CD14-positive monocyte (primary cell): ENCODE data around the gene U2SURP. TPM values are rescaled to one million over a fixed set of nuclear protein-coding genes. Genes with fewer than 3 reads are reported as not detected.

Source experiments
- DNase-seq, 3 donors: peaks; one replicate each; pipeline ENCODE4 v3.0.0-alpha.2; 2011 to 2022
- H2AFZ ChIP-seq: 2 replicates; pipeline ENCODE4 v1.6.0; 2012; ENCODE audit warnings: mild to moderate bottlenecking, low read depth, low read length, inconsistent platforms; ENCODE audit not compliant: insufficient read depth, poor library complexity, severe bottlenecking
- H3K27ac ChIP-seq, 2 donors: 1 replicate in 1 of 2; 2 replicates in 1 of 2; pipeline ENCODE4 v1.5.1; 2012 to 2013; ENCODE audit warnings: low read length in 2 of 2, control low read depth in 1 of 2, inconsistent platforms in 1 of 2, low read depth in 1 of 2, mild to moderate bottlenecking in 1 of 2
- H3K27me3 ChIP-seq, 2 donors: one replicate each; pipeline versions ENCODE4 v1.6.0 to v1.6.1; 2011 to 2013; ENCODE audit warnings: low read length in 2 of 2; ENCODE audit not compliant: control insufficient read depth in 2 of 2, insufficient read depth in 2 of 2
- H3K36me3 ChIP-seq, 2 donors: replicated peaks in 1 of 2; 1 replicate in 1 of 2; 2 replicates in 1 of 2; pipeline versions ENCODE4 v1.5.1 to v1.6.1; 2012 to 2013; ENCODE audit warnings: low read length in 2 of 2, control low read depth in 1 of 2, inconsistent platforms in 1 of 2, mild to moderate bottlenecking in 1 of 2; ENCODE audit not compliant: insufficient read depth in 2 of 2, control insufficient read depth in 1 of 2
- H3K4me1 ChIP-seq, 2 donors: 1 replicate in 1 of 2; 2 replicates in 1 of 2; pipeline versions ENCODE4 v1.5.1 to v1.6.1; 2012 to 2013; ENCODE audit warnings: low read length in 2 of 2, control low read depth in 1 of 2, inconsistent platforms in 1 of 2, mild to moderate bottlenecking in 1 of 2, moderate library complexity in 1 of 2; ENCODE audit not compliant: insufficient read depth in 2 of 2, control insufficient read depth in 1 of 2
- H3K4me2 ChIP-seq: replicated peaks from 2 replicates; pipeline ENCODE3; 2012; ENCODE audit warnings: low read length, moderate library complexity, mild to moderate bottlenecking; ENCODE audit not compliant: poor library complexity, severe bottlenecking; ENCODE audit errors: extremely low read depth
- H3K4me3 ChIP-seq, 3 experiments: fragments of 200-600 bp in 1 of 3; sonication (generic) in 1 of 3; replicated peaks in 1 of 3; 1 replicate in 2 of 3; 2 replicates in 1 of 3; pipeline ENCODE4 v1.5.1; 2011 to 2013; ENCODE audit warnings: low read length in 3 of 3, mild to moderate bottlenecking in 3 of 3, control low read depth in 2 of 3, low read depth in 2 of 3, inconsistent platforms in 1 of 3, moderate library complexity in 1 of 3
- H3K79me2 ChIP-seq: 2 replicates; pipeline ENCODE4 v1.6.0; 2012; ENCODE audit warnings: mild to moderate bottlenecking, control low read depth, inconsistent platforms, low read length, moderate library complexity; ENCODE audit not compliant: insufficient read depth
- H3K9ac ChIP-seq: 2 replicates; pipeline ENCODE4 v1.6.0; 2017; ENCODE audit warnings: low read length, mild to moderate bottlenecking; ENCODE audit not compliant: insufficient read depth, poor library complexity, severe bottlenecking
- H3K9me3 ChIP-seq, 2 donors: replicated peaks in 1 of 2; 1 replicate in 1 of 2; 2 replicates in 1 of 2; pipeline versions ENCODE4 v1.5.1 to v1.6.1; 2012 to 2013; ENCODE audit warnings: low read length in 2 of 2, control low read depth in 1 of 2; ENCODE audit not compliant: control insufficient read depth in 1 of 2, insufficient read depth in 1 of 2
- H4K20me1 ChIP-seq: 2 replicates; pipeline ENCODE4 v1.6.0; 2012; ENCODE audit warnings: mild to moderate bottlenecking, low read length, control low read depth, moderate library complexity; ENCODE audit not compliant: insufficient read depth
- H3K27ac Mint-ChIP-seq, 7 donors: one replicate each; pipeline ENCODE4 v1.8.0; 2020; ENCODE audit warnings: mild to moderate bottlenecking in 7 of 7, mixed read lengths in 7 of 7, moderate library complexity in 6 of 7, inconsistent platforms in 2 of 7
- H3K27me3 Mint-ChIP-seq, 3 donors: one replicate each; pipeline ENCODE4 v1.8.0; 2021 to 2022; ENCODE audit warnings: low read depth in 3 of 3, mild to moderate bottlenecking in 3 of 3, mixed read lengths in 3 of 3, moderate library complexity in 3 of 3, inconsistent platforms in 1 of 3
- H3K36me3 Mint-ChIP-seq, 2 donors: one replicate each; pipeline ENCODE4 v1.8.0; 2020; ENCODE audit warnings: mixed read lengths in 2 of 2, inconsistent platforms in 1 of 2, mild to moderate bottlenecking in 1 of 2
- H3K4me1 Mint-ChIP-seq: one replicate; pipeline ENCODE4 v1.8.0; 2020; ENCODE audit warnings: mild to moderate bottlenecking, mixed read lengths
- H3K4me3 Mint-ChIP-seq, 2 donors: one replicate each; pipeline ENCODE4 v1.8.0; 2020; ENCODE audit warnings: mild to moderate bottlenecking in 2 of 2, mixed read lengths in 2 of 2, moderate library complexity in 1 of 2
- H3K9me3 Mint-ChIP-seq, 7 donors: one replicate each; pipeline ENCODE4 v1.8.0; 2020 to 2022; ENCODE audit warnings: mixed read lengths in 7 of 7, mild to moderate bottlenecking in 6 of 7, moderate library complexity in 6 of 7, inconsistent platforms in 2 of 7
- CTCF ChIP-seq: fragments of 200-600 bp; IDR thresholded peaks from one replicate; pipeline ENCODE4 v1.8.0; 2022; ENCODE audit warnings: antibody characterized with exemption, mild to moderate bottlenecking
- WGBS: methylation state at CpG from one replicate; pipeline ENCODE4 v1.1.5; 2013; ENCODE audit warnings: missing lambda C conversion rate; ENCODE audit not compliant: insufficient coverage; 5-methylcytosine and 5-hydroxymethylcytosine counted together
- intact Hi-C, 2 donors: fragments of 100-400 bp; cut with micrococcal nuclease; formaldehyde crosslinking; loops; one replicate each; pipeline versions ENCODE4 v1.15.0 to v1.15.1; 2023
- polyA plus RNA-seq, 3 donors: library from polyadenylated mRNA; depleted of rRNA in 1 of 3; unstranded in 2 of 3; stranded (reverse) in 1 of 3; fragments of 300-500 nt in 2 of 3; fragments of >200 nt in 1 of 3; fragmentation: Illumina TruSeq in 2 of 3; gene quantifications; 1 replicate in 2 of 3; 2 replicates in 1 of 3; pipeline ENCODE4 v1.2.3, GENCODE V29; 2012 to 2021

Gene U2SURP
- polyA plus RNA-seq, 3 donors, result 21.1 to 70.4 (median 51.4) TPM

DNA sequence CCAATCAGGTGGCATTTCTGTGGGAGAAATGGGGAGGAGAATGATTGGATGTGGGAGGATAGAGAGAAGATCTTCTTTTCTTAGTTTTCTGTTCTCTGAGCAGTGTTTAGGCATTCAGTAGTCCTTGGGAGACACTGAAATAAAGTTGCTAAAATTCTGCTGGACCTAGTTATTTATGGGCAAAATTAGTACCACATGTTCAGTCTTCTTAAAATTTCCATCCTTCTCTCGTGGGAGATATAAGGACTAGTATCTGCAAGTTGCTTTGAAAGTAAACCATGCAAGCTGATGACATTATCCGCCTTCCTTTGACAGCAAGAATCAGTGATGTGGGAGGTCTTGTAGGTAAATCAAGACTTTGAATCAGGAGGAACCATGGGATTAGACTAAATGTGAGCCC lies 98.3 kb downstream of the U2SURP start:
- WGBS, result 100% methylated on average over 1 of the region's 2 CpGs

DNA sequence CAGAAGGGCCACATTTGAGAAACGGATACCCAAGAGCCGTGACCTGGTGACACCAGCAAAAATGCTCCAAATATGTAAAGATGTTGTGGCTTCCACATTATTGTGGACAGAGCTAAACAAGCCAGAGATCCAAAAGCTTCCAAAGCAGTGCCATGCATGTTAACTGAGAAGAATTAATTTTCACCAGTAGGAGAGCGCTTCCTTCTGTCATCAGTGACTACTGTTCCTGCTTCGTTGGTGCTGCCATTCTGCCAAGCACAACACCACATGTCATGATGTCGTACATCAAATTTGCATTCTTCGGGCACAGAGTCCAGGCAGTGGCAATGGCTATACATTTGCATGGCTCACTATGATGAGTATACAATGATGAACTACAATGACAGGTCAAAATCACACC lies 99.1 kb downstream of the U2SURP start:
- Histone ChIP-seq H3K36me3 (no peaks in the 10 kb centered on the region), H3K4me3 (no peak overlapping the region), H3K4me1 (no peaks in the 10 kb centered on the region), H3K79me2 (no peaks in the 10 kb centered on the region), H3K4me2 (no peak overlapping the region), H3K9ac (no peak overlapping the region), H4K20me1 (no peaks in the 10 kb centered on the region), H3K9me3 (peaks cover 14 to 33% of the 10 kb centered on the region in 2 donors), H3K27ac (no peak overlapping the region), H3K27me3 (no peaks in the 10 kb centered on the region), H2AFZ (no peak overlapping the region)
- 100% methylated on average over 1 of the region's 6 CpGs for WGBS
- DNase-seq, result no peak
- Mint-ChIP-seq H3K9me3 (peaks cover 21 to 35% (median 25%) of the 10 kb centered on the region in 7 donors), H3K4me1 (no peaks in the 10 kb centered on the region), H3K27ac (no peak overlapping the region), H3K4me3 (no peak overlapping the region), H3K36me3 (no peaks in the 10 kb centered on the region), H3K27me3 (peaks cover 2 to 6% (median 2%) of the 10 kb centered on the region in 3 donors)
- no peak for TF ChIP-seq CTCF
- intact Hi-C loops, result no loop called here

More for the DNA sequence above, 98.3 kb downstream of the U2SURP start:
- no peaks in the 10 kb centered on the region for H3K36me3 Mint-ChIP-seq
- Histone ChIP-seq H3K4me3 (no peak overlapping the region), H3K9me3 (peaks cover 6 to 30% of the 10 kb centered on the region in 2 donors), H2AFZ (no peak overlapping the region), H3K79me2 (no peaks in the 10 kb centered on the region), H3K4me1 (no peaks in the 10 kb centered on the region), H4K20me1 (no peaks in the 10 kb centered on the region), H3K27me3 (no peaks in the 10 kb centered on the region), H3K4me2 (no peak overlapping the region), H3K36me3 (no peaks in the 10 kb centered on the region), H3K27ac (no peak overlapping the region), H3K9ac (no peak overlapping the region)
- H3K27ac Mint-ChIP-seq, result no peak overlapping the region
- H3K4me3 Mint-ChIP-seq, result no peak overlapping the region
- TF ChIP-seq CTCF, result no peak
- peaks cover 13 to 34% (median 18%) of the 10 kb centered on the region in 7 donors for H3K9me3 Mint-ChIP-seq
- peaks cover 2 to 6% (median 2%) of the 10 kb centered on the region in 3 donors for H3K27me3 Mint-ChIP-seq
- H3K4me1 Mint-ChIP-seq, result no peaks in the 10 kb centered on the region
- intact Hi-C loops, result no loop called here
- no peak for DNase-seq
